Heart right ventricle (tissue), 16 donors: ENCODE measurements around the gene NEDD4L. TPM values are rescaled to one million over a fixed set of nuclear protein-coding genes. Genes with fewer than 3 reads are reported as not detected.

Experiments used
- ATAC-seq, 8 donors: fragments of 200-7000 bp; cut with Tn5 transposase; one replicate each; pipeline ENCODE4 v1.9.1; 2020; ENCODE audit warnings: mild to moderate bottlenecking in 8 of 8, moderate library complexity in 8 of 8, moderate number of reproducible peaks in 1 of 8
- DNase-seq, 2 donors: peaks; one replicate each; pipeline ENCODE4 v3.0.0-alpha.2; 2020
- H3K27ac ChIP-seq, 10 donors: fragments of 200-600 bp; sonication (generic) in 2 of 10; one replicate each; pipeline versions ENCODE4 v1.5.0 to v1.8.0; 2020 to 2022; ENCODE audit warnings: mild to moderate bottlenecking in 3 of 10
- H3K27me3 ChIP-seq, 7 donors: fragments of 200-600 bp; one replicate each; pipeline ENCODE4 v1.8.0; 2021 to 2022; ENCODE audit warnings: mild to moderate bottlenecking in 2 of 7
- H3K36me3 ChIP-seq, 9 donors: fragments of 200-600 bp; sonication (generic) in 1 of 9; one replicate each; pipeline versions ENCODE4 v1.5.0 to v1.8.0; 2020 to 2022; ENCODE audit warnings: mild to moderate bottlenecking in 2 of 9
- H3K4me1 ChIP-seq, 9 donors: fragments of 200-600 bp; sonication (generic) in 1 of 9; one replicate each; pipeline versions ENCODE4 v1.5.0 to v1.8.0; 2020 to 2022; ENCODE audit warnings: mild to moderate bottlenecking in 4 of 9
- H3K4me3 ChIP-seq, 10 donors: fragments of 200-600 bp; sonication (generic) in 2 of 10; one replicate each; pipeline versions ENCODE4 v1.5.0 to v1.8.0; 2020 to 2022; ENCODE audit warnings: mild to moderate bottlenecking in 7 of 10, moderate library complexity in 2 of 10
- H3K9me3 ChIP-seq, 11 donors: fragments of 200-600 bp in 10 of 11; sonication (generic) in 2 of 11; one replicate each; pipeline versions ENCODE4 v1.5.0 to v1.8.0; 2013 to 2022; ENCODE audit warnings: mild to moderate bottlenecking in 2 of 11, control low read depth in 1 of 11, moderate library complexity in 1 of 11
- CTCF ChIP-seq, 9 donors: fragments of 200-600 bp; sonication (generic) in 2 of 9; IDR thresholded peaks; one replicate each; pipeline versions ENCODE4 v1.5.0 to v1.8.0; 2021 to 2022; ENCODE audit warnings: antibody characterized with exemption in 9 of 9, mild to moderate bottlenecking in 5 of 9, moderate library complexity in 1 of 9
- WGBS, 2 donors: extraction: QIAGEN DNeasy Blood & Tissue Kit; methylation state at CpG; one replicate each; pipeline ENCODE4 v1.1.7; 2013; ENCODE audit warnings: inconsistent platforms in 1 of 2; 5-methylcytosine and 5-hydroxymethylcytosine counted together
- intact Hi-C, 10 donors: fragments of 100-400 bp; cut with DNase I; formaldehyde crosslinking; loops; one replicate each; pipeline versions ENCODE4 v1.11.1 to v1.14.2; 2022
- polyA plus RNA-seq, 2 donors: library from polyadenylated mRNA; stranded (reverse); fragments of 200-250 nt; gene quantifications; one replicate each; pipeline ENCODE4 v1.2.3, GENCODE V29; 2013
- total RNA-seq, 10 donors: library from RNA; stranded (reverse); fragmentation: NEBNext Ultra II Directional in 3 of 10; extraction: Animal tissue kit (Norgen Biotek cat#: 25700) in 3 of 10; gene quantifications; one replicate each; pipeline versions ENCODE4 v1.2.1 to v1.2.4, GENCODE V29; 2021 to 2023
- donor health status: Arrhythmogenic right ventricular cardiomyopathy.
- donor health status: ischemic (EF 13 %, LVEDD 7.1; RV severe dilation, severe dysfunction).
- donor health status: healthy with polysubstance abuse.
- donor health status: DM: no; HTN: yes; CAD: no.
- donor health status: DM: no; HTN: no; CAD: no.
- donor health status: ischemic (EF 25% LVEDD 6.9; RV normal size, moderate dysfunction).
- donor health status: ischemic (EF 25% LVEDD 5.7; RV mildly dilated, moderate dysfunction).
- donor health status: healthy.
- donor health status: DM: yes; HTN: yes; CAD: no.
- donor health status: Ischemic cardiomyopathy.
- donor health status: ischemic (EF 35%, LVEDD 5.7; RV mildly dilated, moderate dysfunction).
- donor health status: nonischemic (EF 11% LVEDD 7.7; RV severe dilation, severe dysfunction).
- donor health status: DM: yes; HTN: yes; CAD: no.
- donor health status: PGD.
- donor health status: ischemic (EF 29% LVEDD 5.4; RV normal size, mild dysfunction).
- donor health status: nonischemic (EF 23%, LVEDD 6.1; RV moderate dilation, normal function).

Gene NEDD4L
- total and polyA plus RNA-seq, 12 donors: 9.6 to 67.1 (median 49.4) TPM

- no peaks in the 10 kb centered on the region for H3K9me3 ChIP-seq
- no peak for DNase-seq
- 91 to 94% methylated on average over 12 of the region's 12 CpGs for WGBS, 2 donors
- no peak for ATAC-seq
- no peak overlapping the region for H3K4me3 ChIP-seq
- no peaks in the 10 kb centered on the region for H3K27me3 ChIP-seq
- H3K27ac ChIP-seq: no peak overlapping the region
- intact Hi-C loops: loop anchor here in 7 of 10 donors (10.0 kb wide), 3 partner anchors 481 to 501 kb away; partner anchors contain the start of gene NARS1 (in 2 of the 7)
- TF ChIP-seq CTCF (IDR thresholded peaks at IDR 0.05): no peak
- no peaks in the 10 kb centered on the region for H3K36me3 ChIP-seq
- H3K4me1 ChIP-seq: no peaks in the 10 kb centered on the region
Observed at GRCh38 chr18:58125756-58126155, 81.7 kb downstream of the NEDD4L start.

GRCh38 chr18:58128381-58129374, 84.7 kb downstream of the NEDD4L start:
- intact Hi-C loops: loop anchor here in 7 of 10 donors (10.0 kb wide), 3 partner anchors 484 to 504 kb away; partner anchors contain the start of gene NARS1 (in 2 of the 7)

GRCh38 chr18:58132595-58133261, 88.7 kb downstream of the NEDD4L start:
- WGBS, 2 donors: 70 to 72% methylated on average over 8 of the region's 8 CpGs
- intact Hi-C loops: loop anchor here in 1 of 10 donors (10.0 kb wide), 2 partner anchors 62 to 102 kb away; no protein-coding TSS in a partner anchor
- Histone ChIP-seq H3K36me3 (no peaks in the 10 kb centered on the region), H3K4me1 (peaks cover 0 to 8% (median 0%) of the 10 kb centered on the region in 9 donors), H3K27ac (no peak overlapping the region), H3K4me3 (no peak overlapping the region), H3K27me3 (no peaks in the 10 kb centered on the region), H3K9me3 (no peaks in the 10 kb centered on the region)
- DNase-seq (no peak), ATAC-seq (no peak)
- TF ChIP-seq CTCF (IDR thresholded peaks at IDR 0.05): no peak

More at GRCh38 chr18:58128381-58129374, 84.7 kb downstream of the NEDD4L start:
- ATAC-seq (no peak), DNase-seq (no peak)
- 93 to 94% methylated on average over 19 of the region's 19 CpGs for WGBS, 2 donors
- Histone ChIP-seq H3K4me3 (no peak overlapping the region), H3K9me3 (no peaks in the 10 kb centered on the region), H3K36me3 (no peaks in the 10 kb centered on the region), H3K27me3 (no peaks in the 10 kb centered on the region), H3K27ac (no peak overlapping the region), H3K4me1 (no peaks in the 10 kb centered on the region)
- TF ChIP-seq CTCF (IDR thresholded peaks at IDR 0.05): no peak

GRCh38 chr18:58135183-58135641, 91.2 kb downstream of the NEDD4L start:
- Histone ChIP-seq H3K4me3 (no peak overlapping the region), H3K27ac (no peak overlapping the region), H3K27me3 (no peaks in the 10 kb centered on the region), H3K4me1 (peaks cover 0 to 8% (median 0%) of the 10 kb centered on the region in 9 donors), H3K9me3 (no peaks in the 10 kb centered on the region), H3K36me3 (no peaks in the 10 kb centered on the region)
- TF ChIP-seq CTCF (IDR thresholded peaks at IDR 0.05): no peak
- DNase-seq (no peak), ATAC-seq (no peak)
- 77 to 82% methylated on average over 7 of the region's 7 CpGs for WGBS, 2 donors
- intact Hi-C loops: loop anchor here in 3 of 10 donors (5.0 to 10.0 kb wide), 3 partner anchors 60 to 187 kb away; no protein-coding TSS in a partner anchor
